SK-N-MC (cell line): ENCODE data around the gene GLS.
"Not testable (repeated sequence)": the region's sequence is repeated elsewhere in the genome, so short reads cannot be mapped to it uniquely, and the experiment has no call there.

ENCODE experiments used
- DNase-seq: peaks from one replicate; pipeline ENCODE4 v3.0.0-alpha.2; 2011; ENCODE audit warnings: low read depth, low spot score
- H3K27ac ChIP-seq: fragments of 200-600 bp; sonication (generic); 2 replicates; pipeline ENCODE4 v1.5.1; 2016; ENCODE audit warnings: mixed run types
- H3K36me3 ChIP-seq: fragments of 200-600 bp; sonication (generic); 2 replicates; pipeline ENCODE4 v1.6.1; 2017; ENCODE audit warnings: antibody characterized with exemption, low read length, mixed read lengths; ENCODE audit not compliant: insufficient read depth
- H3K4me3 ChIP-seq: fragments of 200-600 bp; sonication (generic); 2 replicates; pipeline ENCODE4 v1.5.1; 2016
- H3K9ac ChIP-seq: fragments of 200-600 bp; sonication (generic); 2 replicates; pipeline ENCODE4 v1.8.0; 2017; ENCODE audit warnings: mixed run types, mixed read lengths; ENCODE audit not compliant: insufficient read length
- H3K9me3 ChIP-seq: fragments of 200-600 bp; sonication (generic); 2 replicates; pipeline ENCODE4 v1.6.1; 2017; ENCODE audit warnings: low read depth, mild to moderate bottlenecking, antibody characterized with exemption, low read length, moderate library complexity, mixed read lengths
- EZH2 ChIP-seq: fragments of 200-600 bp; sonication (generic); IDR thresholded peaks from one replicate; pipeline ENCODE4 v1.6.1; 2017; ENCODE audit warnings: antibody characterized with exemption
- FOXP2 ChIP-seq: optimal IDR thresholded peaks from 2 replicates; pipeline ENCODE3; 2011; ENCODE audit warnings: mild to moderate bottlenecking, moderate library complexity; ENCODE audit not compliant: insufficient read depth; ENCODE audit errors: extremely low read length, control extremely low read depth
- POLR2AphosphoS5 ChIP-seq: IDR thresholded peaks from 2 replicates; pipeline ENCODE4 v1.6.1; 2012; ENCODE audit warnings: mild to moderate bottlenecking, low read depth, low read length, borderline replicate concordance

The GLS gene

GRCh38 chr2:190862571-190862991 lies 18.0 kb upstream of the GLS start:
- H3K27ac ChIP-seq, result 0 out of 2 replicates have a peak overlapping the region, but pooled peaks have one; percentile 14
- no peak for DNase-seq
- TF ChIP-seq FOXP2, result no peak
- no peak for TF ChIP-seq EZH2
- TF ChIP-seq POLR2AphosphoS5, result no peak; the same call in 1 of the 2 replicates
- no peaks in the 10 kb centered on the region for H3K36me3 ChIP-seq
- no peak overlapping the region for H3K4me3 ChIP-seq
- H3K9ac ChIP-seq, result no peak overlapping the region
- peaks cover 4% of the 10 kb centered on the region; the same call in 1 of the 2 replicates for H3K9me3 ChIP-seq

GRCh38 chr2:190863946-190864345 lies 16.7 kb upstream of the GLS start:
- Histone ChIP-seq H3K9ac (no peak overlapping the region), H3K36me3 (no peaks in the 10 kb centered on the region), H3K27ac (0 out of 2 replicates have a peak overlapping the region, but pooled peaks have one; percentile 44), H3K4me3 (no peak overlapping the region), H3K9me3 (peaks cover 4% of the 10 kb centered on the region; the same call in 1 of the 2 replicates)
- no peak for TF ChIP-seq FOXP2
- TF ChIP-seq EZH2, result no peak
- no peak for TF ChIP-seq POLR2AphosphoS5
- no peak for DNase-seq

GRCh38 chr2:190864375-190864774 lies 16.2 kb upstream of the GLS start:
- no peak overlapping the region for H3K4me3 ChIP-seq
- TF ChIP-seq POLR2AphosphoS5 (no peak), EZH2 (no peak), FOXP2 (no peak)
- H3K9ac ChIP-seq, result no peak overlapping the region
- H3K36me3 ChIP-seq, result no peaks in the 10 kb centered on the region
- no peak for DNase-seq
- H3K9me3 ChIP-seq, result peaks cover 4% of the 10 kb centered on the region; the same call in 1 of the 2 replicates
- H3K27ac ChIP-seq, result 0 out of 2 replicates have a peak overlapping the region, but pooled peaks have one; percentile 44

- Histone ChIP-seq H3K9ac (no peak overlapping the region), H3K27ac (no peak overlapping the region), H3K4me3 (no peak overlapping the region), H3K9me3 (peaks cover under 1% of the 10 kb centered on the region; the same call in 1 of the 2 replicates), H3K36me3 (no peaks in the 10 kb centered on the region)
- no peak for TF ChIP-seq POLR2AphosphoS5
- TF ChIP-seq FOXP2, result no peak
- no peak for DNase-seq
Measured at GRCh38 chr2:190867212-190867611, 13.4 kb upstream of the GLS start.

- Histone ChIP-seq H3K36me3 (no peaks in the 10 kb centered on the region), H3K9me3 (no peaks in the 10 kb centered on the region; the same call in 1 of the 2 replicates), H3K4me3 (no peak overlapping the region), H3K9ac (no peak overlapping the region), H3K27ac (no peak overlapping the region)
- no peak for TF ChIP-seq POLR2AphosphoS5
- no peak for DNase-seq
Measured at GRCh38 chr2:190867832-190868231, 12.8 kb upstream of the GLS start.

- Histone ChIP-seq H3K27ac (no peak overlapping the region), H3K36me3 (no peaks in the 10 kb centered on the region), H3K9ac (no peak overlapping the region), H3K9me3 (no peaks in the 10 kb centered on the region; the same call in 1 of the 2 replicates), H3K4me3 (no peak overlapping the region)
- no peak for DNase-seq
- TF ChIP-seq EZH2 (no peak), POLR2AphosphoS5 (no peak), FOXP2 (no peak)
Measured at GRCh38 chr2:190869721-190870120, 10.9 kb upstream of the GLS start.

- not testable (repeated sequence) for H3K9ac ChIP-seq, H3K27ac ChIP-seq, DNase-seq, H3K9me3 ChIP-seq, H3K4me3 ChIP-seq, H3K36me3 ChIP-seq
Measured at GRCh38 chr2:190873451-190873850, 7.2 kb upstream of the GLS start.

GRCh38 chr2:190875891-190876290 lies 4.7 kb upstream of the GLS start:
- H3K27ac ChIP-seq, result no peak overlapping the region
- no peak for TF ChIP-seq EZH2
- TF ChIP-seq FOXP2, result no peak
- TF ChIP-seq POLR2AphosphoS5, result no peak
- no peaks in the 10 kb centered on the region for H3K9me3 ChIP-seq
- no peak overlapping the region for H3K4me3 ChIP-seq
- no peak overlapping the region for H3K9ac ChIP-seq
- DNase-seq, result no peak
- no peaks in the 10 kb centered on the region for H3K36me3 ChIP-seq

GRCh38 chr2:190876631-190877030 lies 4.0 kb upstream of the GLS start:
- Histone ChIP-seq H3K9me3 (no peaks in the 10 kb centered on the region), H3K36me3 (no peaks in the 10 kb centered on the region), H3K27ac (no peak overlapping the region), H3K9ac (no peak overlapping the region), H3K4me3 (no peak overlapping the region)
- no peak for DNase-seq
- no peak for TF ChIP-seq POLR2AphosphoS5
- TF ChIP-seq EZH2, result no peak
- TF ChIP-seq FOXP2, result no peak

GRCh38 chr2:190877436-190877835 lies 3.2 kb upstream of the GLS start:
- DNase-seq, result no peak
- Histone ChIP-seq H3K9me3 (no peaks in the 10 kb centered on the region), H3K36me3 (no peaks in the 10 kb centered on the region), H3K4me3 (no peak overlapping the region), H3K27ac (no peak overlapping the region), H3K9ac (no peak overlapping the region)
- TF ChIP-seq POLR2AphosphoS5, result no peak
- TF ChIP-seq EZH2, result no peak
- TF ChIP-seq FOXP2, result no peak
